ENCODE data around the gene NOC2L. TPM values are rescaled to one million over a fixed set of nuclear protein-coding genes. Genes with fewer than 3 reads are reported as not detected.

The NOC2L gene
- total and polyA plus RNA-seq, 2 donors (not counting 3 experiments of a cell fraction or from before 2014, with no cell fraction given) = 55.3 to 87.9 TPM

GRCh38 chr1:930633-931138, 28.4 kb downstream of the NOC2L start:
- POLR2A ChIA-PET = no interaction called here
- CTCF ChIA-PET = interaction anchor here (1.0 to 2.9 kb wide), 5 partner anchors 8 to 40 kb away, joined by 3 to 13 read pairs (median 4); no protein-coding TSS in a partner anchor
- H3K9ac ChIP-seq (replicated peaks; ENCODE audit: extremely low read depth, insufficient read depth, low read length) = no peak overlapping the region

More at GRCh38 chr1:930633-931138, 28.4 kb downstream of the NOC2L start:
- Histone ChIP-seq H2AFZ (ENCODE audit: low read depth, low read length) (no peak overlapping the region), H3K4me3 (replicated peaks in 1 of 3; ENCODE audit: insufficient read depth in 1 of 3, low read depth in 1 of 3, low read length in 3 of 3) (no peak overlapping the region), H4K20me1 (replicated peaks; ENCODE audit: control insufficient read depth, extremely low read depth, insufficient read depth, low read length) (no peaks in the 10 kb centered on the region), H3K9me3 (replicated peaks; ENCODE audit: control insufficient read depth, insufficient read depth, low read length) (no peaks in the 10 kb centered on the region), H3K4me2 (ENCODE audit: insufficient read depth, low read length) (no peak overlapping the region), H3K9me1 (replicated peaks; ENCODE audit: control insufficient read depth, extremely low read depth, insufficient read depth, low read length) (no peaks in the 10 kb centered on the region), H3K4me1 (ENCODE audit: control insufficient read depth, extremely low read depth, insufficient read depth, low read length) (no peaks in the 10 kb centered on the region), H3K36me3 (ENCODE audit: control insufficient read depth in 2 of 2, extremely low read depth in 1 of 2, insufficient read depth in 2 of 2, low read length in 2 of 2) (no peaks in the 10 kb centered on the region), H3K79me2 (ENCODE audit: control insufficient read depth, insufficient read depth, low read length) (no peaks in the 10 kb centered on the region), H3K27ac (ENCODE audit: insufficient read depth, low read depth, low read length) (no peak overlapping the region), H3K27me3 (ENCODE audit: control insufficient read depth in 2 of 2, insufficient read depth in 2 of 2, low read length in 2 of 2) (peaks cover 20 to 27% of the 10 kb centered on the region in 2 experiments)
- no peak for FAIRE-seq
- TF ChIP-seq FOS (IDR thresholded peaks at IDR 0.05; ENCODE audit: borderline replicate concordance, insufficient read depth, low read length) (no peak), MYC (IDR thresholded peaks at IDR 0.05; ENCODE audit: low read depth, low read length) (no peak), JUN (IDR thresholded peaks at IDR 0.05; ENCODE audit: borderline replicate concordance, insufficient read depth, insufficient read length, low read depth) (no peak), EZH2 (IDR thresholded peaks at IDR 0.05; ENCODE audit: borderline replicate concordance, low read depth, low read length, severe bottlenecking) (no peak), POLR2AphosphoS5 (IDR thresholded peaks at IDR 0.05; ENCODE audit: insufficient read depth, low read depth, low read length) (no peak), GATA2 (IDR thresholded peaks at IDR 0.05; ENCODE audit: insufficient read depth, insufficient read length, low read depth, low read length) (no peak), CTCF (IDR thresholded peaks at IDR 0.05; ENCODE audit: extremely low read depth in 1 of 2, insufficient read depth in 1 of 2, low read depth in 1 of 2, low read length in 2 of 2) (no peak), POLR2A (IDR thresholded peaks at IDR 0.05; ENCODE audit: low read depth, low read length) (no peak), MAX (IDR thresholded peaks at IDR 0.05; ENCODE audit: insufficient read depth, insufficient read length) (no peak)
- no TSS peak for BruUV-seq (replicated peaks)
- dilution Hi-C loops (cut with MboI; ENCODE audit: extremely low pct_ligation_motif_present, low sequenced_read_pairs) = no loop called here
- no peak for DNase-seq (ENCODE audit: low read depth, low spot score)
- intact Hi-C loops (cut with micrococcal nuclease) = no loop called here

Data from endothelial cell of umbilical vein (primary cell).